HG03442 (cell line): ENCODE results near the gene FAM124A.

ENCODE experiments used
- ATAC-seq: cut with Tn5 transposase; IDR thresholded peaks from one replicate; pipeline ENCODE4 v1.9.1; 2021; ENCODE audit warnings: mild to moderate bottlenecking, moderate library complexity; ENCODE audit not compliant: unreplicated experiment

FAM124A gene

DNA sequence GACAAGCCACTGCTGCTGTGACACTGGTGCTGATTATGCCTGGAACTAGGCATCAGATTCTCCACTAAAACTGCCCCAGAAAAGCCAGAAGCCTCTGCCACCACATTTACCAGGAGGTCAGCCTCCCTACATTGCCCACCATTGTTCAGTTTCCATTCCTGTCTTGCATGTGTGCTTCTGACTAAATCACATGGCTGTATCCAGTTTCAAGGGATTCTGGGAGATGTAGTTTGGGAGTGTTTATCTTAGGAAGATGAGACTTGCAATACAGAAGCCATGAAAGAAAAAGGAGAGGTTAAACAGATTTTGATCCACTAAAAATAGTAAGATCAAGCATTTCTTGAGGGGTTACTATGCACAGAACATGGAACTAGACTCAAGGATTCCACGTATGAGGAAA lies 76.6 kb downstream of the FAM124A start:
- no peak for ATAC-seq

DNA sequence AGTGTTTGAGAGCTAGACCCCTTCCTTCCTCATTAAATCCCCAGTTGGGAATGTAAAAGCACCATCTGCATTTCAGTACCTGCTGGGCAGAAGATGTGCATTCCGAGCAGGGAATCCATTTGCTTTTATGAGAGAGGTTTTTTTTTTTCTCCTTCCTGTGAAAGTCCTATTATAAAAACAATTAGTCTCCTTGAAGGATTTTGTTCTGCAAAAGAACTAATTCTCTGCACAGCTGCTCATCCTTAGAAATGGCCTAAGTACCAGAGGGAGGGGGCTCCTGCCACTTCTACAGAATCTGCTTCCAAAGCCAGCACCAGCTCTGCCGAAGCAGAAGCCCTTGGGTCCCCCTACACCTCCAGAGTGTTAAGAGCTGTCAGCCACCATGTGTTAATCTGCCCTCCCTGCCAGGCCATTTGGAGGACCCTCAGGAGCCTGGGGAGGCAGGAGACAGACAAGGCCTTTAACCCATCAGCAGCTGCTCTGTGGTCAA lies 80.9 kb downstream of the FAM124A start:
- ATAC-seq = no peak

- no peak for ATAC-seq
Observed at GRCh38 chr13:51303882-51304281, 81.7 kb downstream of the FAM124A start.

GRCh38 chr13:51305271-51305967 lies 83.2 kb downstream of the FAM124A start:
- ATAC-seq = no peak

- ATAC-seq = no peak
Observed at GRCh38 chr13:51308781-51309180, 86.6 kb downstream of the FAM124A start.

DNA sequence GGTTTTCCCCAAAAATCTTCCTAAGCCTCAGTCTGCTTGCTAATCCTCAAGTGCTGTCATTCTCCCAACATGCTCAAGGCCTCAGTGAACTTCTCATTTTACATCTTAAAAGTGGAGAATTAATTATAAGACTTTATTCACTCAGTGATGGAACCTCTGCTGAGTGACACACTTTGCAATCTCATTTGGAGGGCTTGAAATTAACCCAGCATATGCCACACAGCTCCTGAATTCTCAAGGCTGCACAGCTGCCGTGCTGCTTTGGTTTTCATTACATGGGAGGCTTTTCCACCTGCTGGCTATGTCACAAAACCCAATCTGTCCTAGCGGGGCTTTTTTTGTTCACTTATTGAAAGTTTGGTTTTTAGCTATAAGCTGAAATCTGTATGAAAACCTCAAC lies 89.0 kb downstream of the FAM124A start:
- no peak for ATAC-seq

DNA sequence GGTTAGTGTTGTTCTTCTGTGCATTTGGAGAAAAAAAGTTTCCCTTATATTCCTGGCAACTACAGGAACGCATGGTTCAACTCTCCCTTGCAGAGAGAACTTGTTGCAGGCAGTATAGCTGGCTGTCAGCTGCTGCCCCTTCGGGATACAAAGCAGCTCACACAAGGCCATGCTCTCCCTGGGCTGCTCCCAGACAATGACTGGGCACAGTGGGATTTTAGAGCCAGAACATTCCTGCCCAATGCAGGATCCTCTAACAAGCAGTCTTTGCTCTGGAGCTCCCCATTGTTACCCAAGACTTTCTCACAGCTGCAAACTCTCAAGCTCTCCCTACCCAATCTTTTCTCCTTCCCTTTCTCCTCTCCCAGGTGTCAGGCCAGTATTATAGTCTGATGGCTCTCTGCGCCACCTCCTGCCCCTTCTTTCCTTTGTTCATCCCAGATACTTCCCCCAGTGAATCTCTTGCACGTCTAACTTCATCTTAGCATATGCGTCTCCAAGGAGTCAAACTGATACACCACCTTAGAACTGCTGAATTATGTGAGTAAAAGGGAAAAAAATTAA lies 89.8 kb downstream of the FAM124A start:
- no peak for ATAC-seq

DNA sequence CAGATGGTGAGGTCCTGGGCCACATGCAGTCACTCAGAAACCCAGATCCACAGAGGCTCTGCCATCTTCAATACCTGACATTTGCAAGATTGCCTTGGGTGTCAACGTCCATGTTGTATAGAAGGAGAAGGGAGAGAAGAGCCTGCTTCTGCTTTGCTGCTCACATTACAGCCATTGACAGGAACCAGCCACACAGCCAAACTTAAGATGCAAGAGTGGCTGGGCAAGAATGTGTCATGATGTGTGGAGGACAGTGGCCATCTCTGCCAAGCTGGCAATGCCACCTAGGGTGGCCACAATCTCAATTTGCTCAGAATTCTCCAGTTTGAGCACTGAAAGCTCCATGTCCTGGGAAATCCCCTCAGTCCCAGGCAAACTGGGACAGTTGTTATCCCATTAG lies 91.4 kb downstream of the FAM124A start:
- ATAC-seq = no peak

DNA sequence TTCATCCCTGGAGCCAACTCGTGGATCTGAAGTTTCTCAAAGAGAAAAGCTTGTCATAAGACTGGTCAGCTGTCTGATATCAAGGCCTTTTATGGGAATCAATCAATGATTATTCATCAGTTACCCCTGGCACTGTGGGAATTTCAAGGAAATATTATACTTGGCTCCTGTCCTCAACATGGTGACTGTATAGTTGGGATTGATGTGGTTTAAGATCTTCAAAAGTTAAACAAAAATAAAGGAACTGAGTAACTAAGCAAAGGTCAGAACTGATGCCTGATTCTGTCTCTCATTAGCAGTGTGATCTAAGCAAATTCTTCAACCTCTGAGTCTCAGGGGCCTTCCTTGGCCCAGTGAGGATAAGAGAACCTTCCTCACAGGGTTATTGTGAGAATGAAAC lies 95.1 kb downstream of the FAM124A start:
- ATAC-seq = no peak

DNA sequence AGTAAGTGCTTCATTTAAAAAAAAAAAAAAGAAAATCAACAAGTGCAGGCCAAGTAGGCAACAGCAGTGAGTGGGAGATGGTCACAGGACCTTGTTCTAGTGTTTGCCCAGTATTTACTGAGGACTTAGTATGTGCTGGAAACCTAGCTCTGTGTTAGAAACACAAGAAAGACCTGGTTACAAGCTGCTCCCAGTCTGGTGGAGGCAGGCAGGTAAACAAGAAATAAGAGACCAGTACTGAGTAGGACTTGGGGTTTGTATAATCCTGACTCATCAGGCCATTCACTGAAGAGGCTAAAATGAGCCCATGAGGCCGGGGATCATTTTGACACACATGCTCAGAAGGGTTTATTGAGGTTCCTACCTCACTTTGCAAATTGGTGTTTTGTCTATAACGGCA lies 95.8 kb downstream of the FAM124A start:
- ATAC-seq = no peak

- no peak for ATAC-seq
Observed at GRCh38 chr13:51318876-51319275, 96.7 kb downstream of the FAM124A start.

GRCh38 chr13:51321836-51322235 lies 99.6 kb downstream of the FAM124A start:
- ATAC-seq = no peak

DNA sequence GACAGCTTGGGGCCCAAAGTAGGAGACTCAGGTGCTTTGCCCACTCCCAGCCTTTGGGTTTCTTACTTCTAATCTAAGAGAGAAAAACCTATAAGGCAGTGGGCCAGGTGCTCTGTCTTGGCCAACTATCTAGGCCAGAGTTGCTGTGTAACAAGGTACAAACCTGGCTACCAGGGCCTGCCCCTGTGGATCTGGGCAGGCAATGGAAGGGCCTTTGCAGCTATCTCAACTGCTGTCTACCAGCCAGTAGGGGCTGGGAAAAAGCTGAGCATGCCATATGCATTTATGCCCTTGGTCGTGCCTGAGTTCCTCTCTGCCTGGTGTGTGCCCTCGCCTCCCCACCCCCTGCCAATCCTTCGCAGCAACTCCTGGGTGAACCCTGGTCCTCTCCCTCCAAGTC lies 100.6 kb downstream of the FAM124A start:
- ATAC-seq = no peak

GRCh38 chr13:51323824-51324511 lies 101.8 kb downstream of the FAM124A start:
- no peak for ATAC-seq

DNA sequence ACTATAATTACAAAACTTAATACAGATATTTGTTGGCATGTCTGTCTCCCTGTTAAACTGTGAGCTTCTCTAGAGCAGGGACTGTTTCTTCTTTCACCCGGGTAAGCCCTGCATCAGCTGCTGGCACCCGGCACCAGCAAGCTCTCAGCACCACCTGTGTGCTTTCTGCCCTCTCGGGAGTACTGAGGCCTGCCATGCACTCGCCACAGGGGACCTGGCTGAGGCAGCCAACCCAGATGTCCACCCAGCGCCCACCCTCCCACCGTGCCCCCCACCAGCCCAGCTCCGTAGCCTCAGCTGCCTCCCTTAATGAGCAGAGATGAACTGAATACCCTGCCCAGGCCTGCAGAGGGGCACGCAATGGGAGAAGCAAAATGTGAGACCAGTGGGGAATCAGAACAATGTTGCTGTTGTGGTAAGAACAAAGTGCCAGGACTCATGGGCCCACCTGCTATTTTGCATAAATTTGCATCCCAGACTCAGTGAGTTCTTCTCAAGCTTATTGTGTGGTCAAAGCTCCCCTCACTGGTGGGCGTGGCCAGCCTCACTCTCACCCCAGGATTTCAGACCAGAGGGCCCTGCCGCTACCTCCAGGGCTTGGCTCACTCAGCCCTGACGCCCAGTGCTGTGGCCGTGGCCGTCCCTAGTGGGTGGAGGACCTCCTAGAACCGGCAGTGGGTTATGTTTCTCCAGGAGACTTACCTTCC lies 102.7 kb downstream of the FAM124A start:
- no peak for ATAC-seq

- no peak for ATAC-seq
Observed at GRCh38 chr13:51325837-51326236, 103.6 kb downstream of the FAM124A start.

- ATAC-seq = no peak
Observed at GRCh38 chr13:51326777-51327176, 104.6 kb downstream of the FAM124A start.

GRCh38 chr13:51327961-51328360 lies 105.8 kb downstream of the FAM124A start:
- no peak for ATAC-seq

DNA sequence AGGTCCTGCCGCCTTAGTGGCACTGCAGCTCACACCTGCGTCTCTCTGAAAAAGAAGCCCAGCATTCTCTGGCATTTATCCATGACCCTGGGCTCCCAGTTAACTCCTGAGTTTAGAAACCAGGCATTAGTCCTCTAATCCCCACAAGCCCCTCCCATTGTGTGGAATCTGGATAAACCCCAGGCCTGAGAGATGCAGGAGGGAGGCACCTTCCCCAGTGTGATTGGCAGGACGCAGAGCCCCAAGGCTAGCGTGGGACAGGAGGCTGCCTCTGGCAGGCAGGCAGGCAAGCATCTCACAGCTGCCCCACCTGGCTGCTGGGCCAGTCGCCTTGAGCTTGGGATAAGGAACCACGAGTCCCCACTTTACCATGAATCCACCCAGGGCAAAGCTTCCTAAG lies 106.3 kb downstream of the FAM124A start:
- ATAC-seq = no peak

GRCh38 chr13:51329606-51330005 lies 107.4 kb downstream of the FAM124A start:
- ATAC-seq = no peak

DNA sequence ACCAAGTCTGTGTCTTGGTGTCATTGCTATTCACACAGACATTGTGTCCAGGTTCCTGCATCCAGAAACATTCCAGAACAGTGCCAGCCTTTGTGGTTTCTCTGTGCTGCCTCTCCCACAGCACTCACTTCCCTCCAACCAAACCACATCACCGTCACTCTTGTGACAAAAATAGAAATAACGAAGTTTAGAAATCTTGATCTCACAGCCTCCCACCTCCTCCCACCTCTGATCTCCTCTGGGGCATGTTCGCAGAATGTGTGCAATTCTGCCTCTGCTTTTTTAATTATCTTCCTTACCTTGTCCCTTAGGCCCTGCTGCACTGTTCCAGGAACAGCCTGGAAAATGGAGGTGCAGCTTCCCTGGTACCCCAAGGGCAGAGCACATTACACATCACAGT lies 108.6 kb downstream of the FAM124A start:
- peak; percentile 44 for ATAC-seq
